KBM-7 (cell line): Measurements from ENCODE around the gene SGPP2.
A peak's percentile ranks its signal among the peaks of the same experiment; 100 is the strongest.
"Not testable (repeated sequence)": the region's sequence is repeated elsewhere in the genome, so short reads cannot be mapped to it uniquely, and the experiment has no call there.

Experiments used
- DNase-seq: peaks from one replicate; pipeline ENCODE4 v3.0.0-alpha.2; 2015
- in situ Hi-C: fragments of 300-500 bp; cut with MboI; formaldehyde crosslinking; loops from 2 replicates; pipeline ENCODE4 v1.14.3; 2020; ENCODE audit warnings: low sequenced_read_pairs, low pct_unique_long_range_greater_than_20kb, mixed read lengths

SGPP2 gene, protein sequence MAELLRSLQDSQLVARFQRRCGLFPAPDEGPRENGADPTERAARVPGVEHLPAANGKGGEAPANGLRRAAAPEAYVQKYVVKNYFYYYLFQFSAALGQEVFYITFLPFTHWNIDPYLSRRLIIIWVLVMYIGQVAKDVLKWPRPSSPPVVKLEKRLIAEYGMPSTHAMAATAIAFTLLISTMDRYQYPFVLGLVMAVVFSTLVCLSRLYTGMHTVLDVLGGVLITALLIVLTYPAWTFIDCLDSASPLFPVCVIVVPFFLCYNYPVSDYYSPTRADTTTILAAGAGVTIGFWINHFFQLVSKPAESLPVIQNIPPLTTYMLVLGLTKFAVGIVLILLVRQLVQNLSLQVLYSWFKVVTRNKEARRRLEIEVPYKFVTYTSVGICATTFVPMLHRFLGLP

DNA sequence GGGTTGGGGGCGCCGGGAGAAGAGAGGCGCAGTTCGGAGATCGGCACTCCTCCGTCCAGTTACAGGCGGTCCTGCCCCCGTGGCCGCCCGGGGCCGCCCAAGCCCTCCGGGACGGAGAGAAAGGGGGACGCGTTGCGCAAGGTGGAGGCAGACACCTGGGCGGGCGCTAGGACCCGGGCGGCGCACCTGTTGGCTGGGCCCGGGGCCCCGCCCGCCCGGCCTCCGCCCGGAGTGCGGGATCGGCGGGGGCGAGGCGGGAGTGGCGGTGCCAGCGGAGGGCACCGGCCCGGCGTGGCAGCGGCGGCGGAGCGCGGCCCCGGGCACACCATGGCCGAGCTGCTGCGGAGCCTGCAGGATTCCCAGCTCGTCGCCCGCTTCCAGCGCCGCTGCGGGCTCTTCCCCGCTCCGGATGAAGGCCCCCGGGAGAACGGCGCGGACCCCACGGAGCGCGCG is at the start of gene SGPP2:
Gene SGPP2 (plus strand): TSS at position 268 of the 453 bp plus-strand sequence. CDS start 60 bp downstream, at position 328.
- DNase-seq: no peak
- in situ Hi-C loops: no loop called here

DNA sequence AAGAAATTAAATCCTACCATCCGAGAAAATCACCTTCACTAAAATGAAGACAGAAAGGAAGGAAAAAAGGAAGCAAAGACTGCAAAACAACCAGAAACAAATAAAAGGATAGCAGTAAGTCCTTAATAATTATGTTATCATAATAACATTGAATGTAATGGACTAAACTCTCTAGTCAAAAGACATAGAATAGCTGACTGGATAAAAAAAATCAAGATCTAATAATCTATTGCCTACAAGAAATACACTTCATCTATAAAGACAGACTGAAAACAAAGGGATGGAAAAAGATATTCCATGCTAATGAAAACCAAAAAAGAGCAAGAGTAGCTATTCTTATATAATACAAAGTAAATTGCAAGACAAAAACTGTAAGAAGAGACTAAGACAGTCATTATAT is 48.5 kb upstream of the SGPP2 start:
- in situ Hi-C loops: no loop called here
- no peak for DNase-seq

DNA sequence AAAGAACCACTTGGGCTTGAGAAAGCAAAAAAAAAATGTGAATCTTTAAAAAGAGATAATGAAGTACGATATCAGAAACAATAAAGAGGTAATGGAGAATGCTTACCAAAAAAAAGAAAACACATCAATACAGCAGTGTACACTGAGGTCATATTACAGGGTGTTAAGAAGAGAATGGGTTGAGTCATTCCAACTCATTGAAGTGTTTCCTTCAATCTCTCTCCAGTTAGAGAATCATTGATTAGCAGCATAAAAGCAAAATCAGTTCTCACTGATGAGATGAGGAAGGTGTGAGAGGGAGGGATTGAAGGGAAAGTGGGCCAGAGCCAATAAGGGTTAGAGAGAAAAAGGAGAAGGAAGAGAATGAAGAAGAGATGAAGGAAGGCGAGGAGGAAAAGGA is 43.9 kb upstream of the SGPP2 start:
- no peak for DNase-seq
- in situ Hi-C loops: no loop called here

DNA sequence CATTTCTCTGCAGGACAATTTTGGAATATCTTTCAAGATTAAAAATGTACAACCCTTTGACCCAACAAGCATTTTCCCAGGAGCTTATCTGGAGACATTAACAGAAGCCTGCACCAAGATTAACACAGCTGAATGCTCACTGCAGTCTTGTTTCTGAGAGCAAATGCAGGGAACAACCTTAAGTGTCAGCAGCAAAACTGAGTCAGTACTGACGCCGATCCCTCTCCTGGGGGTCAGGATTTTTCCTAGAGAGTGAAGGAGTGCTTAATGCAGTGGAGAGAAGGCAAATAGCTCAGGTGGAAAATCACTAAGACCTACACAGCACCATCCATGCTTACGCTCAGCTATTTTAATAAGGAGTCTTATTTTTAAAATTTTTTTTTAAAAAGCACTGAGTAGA is 42.8 kb upstream of the SGPP2 start:
- no peak for DNase-seq

DNA sequence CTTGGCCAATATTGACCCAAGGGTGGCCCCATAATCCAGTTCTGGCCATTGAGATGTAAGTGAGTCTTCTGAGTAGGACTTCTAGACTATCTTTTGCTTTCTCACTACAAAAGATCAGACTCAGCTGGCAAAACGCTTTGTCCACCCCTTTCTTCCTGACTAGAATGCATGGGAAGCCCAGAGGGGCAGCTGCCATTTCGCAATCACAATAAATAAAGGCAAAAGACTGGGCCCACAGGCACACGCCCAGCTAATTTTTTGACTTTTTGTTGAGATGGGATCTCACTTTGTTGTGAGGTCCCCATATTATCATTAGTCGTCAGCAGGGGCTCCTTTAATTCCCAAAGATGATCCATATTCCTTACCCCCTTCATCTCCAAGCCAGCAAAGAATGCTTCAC is 41.1 kb upstream of the SGPP2 start:
- DNase-seq: no peak
- in situ Hi-C loops: no loop called here

More for the DNA sequence above, 42.8 kb upstream of the SGPP2 start:
- in situ Hi-C loops: no loop called here

DNA sequence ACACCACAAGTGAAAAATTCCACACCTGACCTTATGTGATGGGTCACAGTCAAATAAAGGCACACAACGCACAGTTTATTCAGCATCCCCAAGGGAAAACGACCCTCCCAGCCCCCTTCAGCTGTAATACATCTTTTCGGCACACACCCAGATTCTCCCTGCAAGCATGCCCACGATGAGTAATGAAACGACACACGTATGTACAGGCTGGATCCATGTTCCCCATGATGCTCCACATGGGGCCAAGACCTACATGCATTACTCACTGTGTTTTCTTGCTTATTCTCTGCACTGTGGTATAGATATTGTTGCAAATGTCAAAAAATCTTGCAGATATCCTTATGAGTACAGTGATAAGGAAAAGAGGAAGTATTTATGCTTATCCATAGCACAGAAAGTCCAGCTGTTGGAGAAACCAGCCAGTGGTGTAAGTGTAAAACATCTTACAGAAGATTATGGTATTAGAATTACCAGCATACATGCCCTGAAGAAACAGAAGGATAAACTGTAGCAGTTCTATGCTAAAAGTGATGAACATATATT is 32.5 kb upstream of the SGPP2 start:
- in situ Hi-C loops: no loop called here
- DNase-seq: peak; percentile 66

DNA sequence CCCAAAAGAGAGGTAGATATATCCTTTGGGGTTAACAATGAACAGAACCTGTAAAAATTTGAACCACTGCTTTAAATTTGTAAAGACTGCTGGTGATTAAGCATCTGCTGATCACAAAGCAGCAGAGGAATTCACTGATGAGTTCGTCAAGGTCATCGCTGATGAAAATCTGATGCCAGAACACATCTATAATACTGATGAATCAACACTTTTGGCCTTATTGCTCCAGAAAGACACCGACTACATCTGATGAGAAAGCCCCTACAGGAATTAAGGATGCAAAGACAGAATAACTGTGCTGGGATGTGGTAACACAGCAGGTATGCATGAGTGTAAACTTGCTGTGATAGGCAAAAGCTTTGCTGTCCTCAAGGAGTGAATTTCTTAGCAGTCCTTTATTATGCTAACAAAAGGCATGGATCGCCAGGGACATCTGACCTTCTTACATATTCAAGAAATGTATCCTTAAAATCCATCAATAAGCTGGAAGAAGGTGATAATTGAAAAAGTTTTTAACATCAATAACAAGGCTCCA is 30.5 kb upstream of the SGPP2 start:
- in situ Hi-C loops: no loop called here
- no peak for DNase-seq

DNA sequence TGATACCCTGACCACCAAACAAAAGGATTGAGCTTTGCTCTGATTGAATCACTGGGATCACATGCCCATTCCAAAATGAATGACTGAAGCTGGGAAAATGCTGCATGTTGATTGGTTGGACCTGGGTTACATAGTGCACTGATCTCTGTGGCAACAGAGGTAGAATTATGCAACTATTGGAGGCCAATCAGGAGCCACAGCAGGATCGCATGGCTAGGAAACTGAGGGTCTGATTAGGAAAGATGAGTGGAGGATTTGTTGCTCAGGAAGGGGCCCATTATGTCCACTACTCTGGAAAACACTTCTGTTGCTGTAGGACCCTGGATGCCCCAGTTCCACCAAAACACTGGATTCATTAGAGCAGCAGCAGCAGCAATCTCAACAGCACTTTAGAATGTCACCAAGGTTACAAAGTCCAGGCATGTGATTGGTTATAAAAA is 25.9 kb upstream of the SGPP2 start:
- in situ Hi-C loops: no loop called here
- no peak for DNase-seq

DNA sequence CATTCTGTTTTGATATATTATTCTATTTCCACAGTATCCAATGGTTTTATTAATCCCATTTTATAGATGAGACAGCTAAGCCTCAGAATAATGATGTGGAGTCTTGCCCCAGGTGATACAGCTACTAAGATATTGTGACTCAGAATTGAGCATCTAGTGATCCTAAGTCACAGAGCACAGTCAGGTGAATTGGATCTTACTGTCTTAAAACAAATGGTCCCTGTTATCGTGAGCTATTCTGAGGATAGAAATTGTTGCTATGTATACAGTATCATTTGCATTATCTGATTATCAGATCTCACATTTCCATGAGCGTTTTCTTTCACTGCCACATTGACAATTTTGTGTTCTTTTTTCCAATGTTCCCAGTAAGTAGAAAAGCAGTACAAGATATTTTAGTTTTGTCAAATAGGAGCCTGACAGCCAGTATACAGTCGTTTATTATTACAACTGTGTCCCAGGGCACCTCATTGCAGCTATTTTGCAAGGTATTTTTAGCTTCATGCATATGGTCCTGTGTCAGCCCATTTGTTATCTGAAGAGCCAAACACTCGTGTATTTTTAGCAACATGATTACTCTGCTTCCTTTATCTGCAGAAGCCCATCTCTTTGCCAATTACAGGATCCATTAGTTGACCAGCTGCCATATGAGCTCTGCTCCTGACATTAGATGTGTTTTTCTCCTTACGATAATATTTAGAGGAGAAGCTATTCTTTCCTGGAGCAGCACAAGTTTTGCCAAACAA is 25.1 kb upstream of the SGPP2 start:
- in situ Hi-C loops: no loop called here
- peak; percentile 50 for DNase-seq

DNA sequence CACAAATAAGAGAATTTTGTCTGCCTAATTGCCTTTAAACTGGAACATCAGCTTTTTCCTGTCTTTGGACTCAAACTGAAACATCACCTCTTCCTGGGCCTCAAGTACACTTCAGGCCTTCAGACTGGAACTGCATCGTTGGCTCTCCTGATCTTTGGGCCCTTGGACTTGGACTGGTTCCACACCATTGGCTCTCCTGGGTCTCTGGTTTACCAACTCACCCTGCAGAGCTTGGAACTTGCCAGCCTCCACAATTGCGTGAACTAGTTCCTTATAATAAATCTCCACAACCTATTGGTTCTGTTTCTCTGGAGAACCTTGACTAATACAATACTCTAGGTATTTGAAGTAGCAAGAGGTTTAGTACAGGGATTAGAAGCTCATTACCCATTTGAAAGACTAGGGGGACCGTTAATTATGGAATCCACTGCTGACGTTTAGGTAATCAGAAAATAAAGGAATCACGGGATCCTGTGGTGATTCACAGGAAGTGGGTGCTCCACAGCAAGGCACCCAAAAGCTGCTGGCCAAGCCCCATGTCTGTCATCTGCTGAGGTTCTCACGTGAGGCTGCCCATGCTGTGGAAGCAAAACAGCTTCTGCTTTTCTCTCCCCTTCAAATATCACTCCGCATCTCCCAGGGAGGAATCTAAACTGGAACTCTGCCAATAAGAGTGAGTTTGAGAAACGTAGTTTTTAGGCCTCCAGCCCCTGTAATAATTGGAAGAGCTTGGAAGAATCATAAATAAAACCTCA is 20.0 kb upstream of the SGPP2 start:
- in situ Hi-C loops: no loop called here
- DNase-seq: peak; percentile 84

DNA sequence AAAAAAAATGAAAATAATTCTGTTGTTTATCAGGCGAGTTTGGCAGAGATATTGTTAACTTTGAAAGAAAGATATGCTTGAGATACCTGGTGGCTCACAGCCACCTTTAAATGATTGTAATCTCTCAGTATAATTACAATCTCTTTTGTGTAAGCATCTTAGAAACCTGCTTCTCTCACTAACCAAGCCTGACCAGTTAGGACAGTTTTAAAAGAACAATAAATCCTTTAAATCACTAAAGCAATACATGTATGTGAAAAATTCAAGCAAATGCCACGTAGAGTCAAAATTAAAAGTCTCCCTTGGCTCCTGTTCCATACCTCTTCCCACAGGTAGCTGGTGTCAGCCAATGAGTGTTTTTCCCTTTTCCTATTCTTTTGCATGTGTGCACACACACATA is 15.7 kb upstream of the SGPP2 start:
- DNase-seq: no peak
- in situ Hi-C loops: no loop called here

DNA sequence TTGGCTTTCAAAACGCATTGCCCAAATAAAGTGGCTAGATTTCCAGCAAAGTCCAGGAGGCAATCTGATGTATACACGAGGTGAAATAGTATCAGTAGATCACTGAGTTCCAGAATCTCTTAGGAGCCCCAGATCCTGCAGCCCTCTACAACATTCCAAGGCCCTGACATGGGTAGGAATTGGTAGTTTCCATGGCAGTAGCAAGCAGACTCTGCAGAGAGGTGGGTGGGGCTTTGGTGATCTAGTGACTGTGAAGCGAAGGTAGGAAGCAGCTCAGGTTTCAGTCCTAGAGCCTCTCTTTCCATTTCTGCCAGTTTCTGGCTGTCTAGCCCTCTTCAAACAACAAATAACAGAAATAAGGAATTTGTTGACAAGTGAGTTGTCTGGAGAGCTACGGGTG is 13.8 kb upstream of the SGPP2 start:
- DNase-seq: no peak
- in situ Hi-C loops: no loop called here

DNA sequence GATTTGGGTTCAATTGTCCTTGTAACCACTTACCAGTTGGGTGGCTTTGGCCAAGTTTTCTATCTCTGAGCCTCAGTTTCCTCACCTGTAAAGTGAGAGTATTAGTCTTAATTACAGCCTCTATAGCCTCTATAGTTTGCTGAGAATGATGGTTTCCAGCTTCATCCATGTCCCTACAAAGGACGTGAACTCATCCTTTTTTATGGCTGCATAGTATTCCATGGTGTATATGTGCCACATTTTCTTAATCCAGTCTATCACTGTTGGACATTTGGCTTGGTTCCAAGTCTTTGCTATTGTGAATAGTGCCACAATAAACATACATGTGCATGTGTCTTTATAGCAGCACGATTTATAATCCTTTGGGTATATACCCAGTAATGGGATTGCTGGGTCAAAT is 12.0 kb upstream of the SGPP2 start:
- in situ Hi-C loops, DNase-seq: not testable (repeated sequence)

DNA sequence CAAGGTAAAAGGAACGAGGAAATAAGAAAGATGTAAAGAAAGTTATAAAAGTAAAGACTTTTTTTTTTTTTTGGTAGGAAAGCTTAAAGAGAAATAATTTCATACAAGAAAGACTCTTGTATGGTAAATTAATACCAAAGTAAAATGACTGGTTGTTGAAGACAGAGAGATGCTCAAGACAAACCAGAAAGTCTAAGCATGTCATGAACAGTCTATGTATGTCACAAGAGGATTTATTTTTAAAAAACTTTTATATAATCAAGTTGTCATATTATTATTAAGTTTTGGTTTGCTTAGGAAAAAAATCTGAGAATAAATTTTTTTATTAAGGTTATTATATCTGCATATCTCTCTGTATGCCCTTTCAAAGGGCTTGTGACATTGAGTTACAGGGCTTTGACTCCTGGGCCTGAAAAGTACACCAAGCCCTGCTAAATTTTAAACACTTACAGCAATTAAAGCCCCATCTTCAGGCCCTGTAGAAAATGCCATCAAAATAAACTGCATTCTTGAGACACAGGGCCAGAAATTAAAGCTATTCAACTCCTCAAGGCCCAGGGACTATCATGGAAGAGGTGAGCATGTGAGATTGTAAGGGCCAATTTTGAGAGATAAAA is 10.9 kb upstream of the SGPP2 start:
- in situ Hi-C loops: no loop called here

DNA sequence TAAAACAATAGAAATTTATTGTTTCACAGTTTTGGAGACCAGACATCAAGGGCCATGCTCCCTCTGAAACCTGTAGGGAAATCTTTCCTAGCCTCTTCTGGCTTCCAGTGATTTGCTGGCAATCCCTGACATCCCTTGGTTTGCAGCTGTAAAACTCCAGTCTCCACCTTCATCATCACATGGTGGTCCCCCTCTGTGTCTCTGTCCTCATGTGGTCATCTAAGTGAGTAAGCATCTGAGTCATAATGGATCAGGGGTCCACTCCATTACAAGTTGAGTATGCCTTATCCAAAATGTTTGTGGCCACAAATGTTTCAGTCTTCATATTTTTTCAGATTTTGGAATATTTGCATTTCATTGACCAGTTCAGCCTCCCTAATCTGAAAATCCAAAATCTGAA is 5.6 kb upstream of the SGPP2 start:
- DNase-seq: no peak
- in situ Hi-C loops: no loop called here

More for the DNA sequence above, 10.9 kb upstream of the SGPP2 start:
- DNase-seq: peak; percentile 12

DNA sequence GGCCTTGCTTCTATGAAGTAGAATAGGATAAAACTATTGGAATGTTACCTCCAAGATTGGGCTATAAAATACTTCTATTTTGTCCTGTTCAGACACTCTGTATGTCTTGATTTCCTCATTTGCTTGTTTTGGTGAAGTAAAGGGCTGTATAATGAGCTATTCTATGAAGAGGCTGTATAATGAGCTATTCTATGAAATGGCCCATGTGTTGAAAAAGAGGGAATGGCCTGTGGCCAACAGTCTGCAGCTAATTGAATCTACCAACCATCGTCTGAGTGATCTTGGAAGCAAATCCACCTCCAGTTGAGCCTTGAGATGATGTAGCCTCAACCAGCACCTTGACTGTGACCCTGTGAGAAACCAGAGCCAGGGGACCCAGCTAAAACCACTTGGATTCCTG is 3.8 kb upstream of the SGPP2 start:
- in situ Hi-C loops: no loop called here
- DNase-seq: no peak

DNA sequence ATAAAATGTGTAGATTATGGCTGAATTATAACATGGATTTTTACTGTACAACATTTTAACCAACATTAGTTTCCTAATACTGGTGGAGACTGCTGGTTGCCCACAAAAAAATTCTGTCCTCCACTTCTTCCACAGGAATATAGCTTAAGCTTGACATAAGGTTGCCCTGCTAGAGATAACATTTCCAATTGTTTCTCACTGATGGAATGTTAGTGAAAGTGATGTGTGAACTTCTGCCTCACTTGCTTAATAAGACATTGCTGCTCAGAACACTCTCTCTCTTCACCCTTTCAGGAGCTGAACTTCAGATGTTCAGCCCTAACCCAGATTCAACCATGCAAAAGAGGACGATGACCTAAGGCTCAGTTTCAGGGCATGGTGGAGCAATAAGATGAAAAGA is 2.7 kb upstream of the SGPP2 start:
- no peak for DNase-seq
- in situ Hi-C loops: no loop called here

DNA sequence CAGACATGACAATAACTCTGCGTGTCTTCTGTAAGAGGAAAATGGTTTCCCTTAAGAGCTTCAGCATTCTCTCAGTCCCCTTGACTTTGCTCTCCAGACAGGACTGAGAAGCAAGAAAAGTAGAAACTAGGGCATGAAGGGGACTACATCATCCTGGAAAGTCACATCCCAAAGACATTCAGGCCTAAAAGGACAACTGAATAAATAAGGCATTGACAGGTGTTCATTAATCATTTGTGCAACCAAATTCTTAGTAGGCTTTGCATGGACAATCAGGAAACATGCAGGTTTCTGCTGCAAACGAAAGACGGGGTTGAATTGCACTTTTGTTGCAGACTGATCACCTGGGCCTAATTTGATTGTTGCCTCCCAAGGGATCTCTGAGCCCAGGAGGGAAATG is 1.2 kb upstream of the SGPP2 start:
- no peak for DNase-seq
- in situ Hi-C loops: no loop called here
